PFSK-1 (cell line): ENCODE data around the gene FOXJ2.

Source experiments
- FOXP2 ChIP-seq: optimal IDR thresholded peaks from 2 replicates; pipeline ENCODE3; 2011; ENCODE audit warnings: borderline replicate concordance, control low read depth, inconsistent platforms; ENCODE audit not compliant: insufficient read depth; ENCODE audit errors: extremely low read length, extremely low read depth
- POLR2AphosphoS5 ChIP-seq: IDR thresholded peaks from 2 replicates; pipeline ENCODE4 v1.6.1; 2012; ENCODE audit warnings: low read depth, mild to moderate bottlenecking, control low read depth, low read length, moderate library complexity
- REST ChIP-seq, 2 experiments: IDR thresholded peaks; 2 replicates each; pipeline versions ENCODE4 v1.6.1 to v1.8.0; 2011 to 2012; ENCODE audit warnings: low read depth in 2 of 2, low read length in 2 of 2, control low read depth in 1 of 2, inconsistent platforms in 1 of 2, mild to moderate bottlenecking in 1 of 2, moderate library complexity in 1 of 2; ENCODE audit not compliant: insufficient read depth in 1 of 2
- SIN3A ChIP-seq: IDR thresholded peaks from 2 replicates; pipeline ENCODE4 v1.6.1; 2012; ENCODE audit warnings: mild to moderate bottlenecking, low read length, moderate library complexity, borderline replicate concordance; ENCODE audit not compliant: insufficient read depth
- TAF1 ChIP-seq: IDR thresholded peaks from 2 replicates; pipeline ENCODE4 v1.6.1; 2012; ENCODE audit warnings: low read length, control low read depth, borderline replicate concordance; ENCODE audit not compliant: insufficient read depth

- no peak for TF ChIP-seq SIN3A
- TF ChIP-seq TAF1 = no peak
- TF ChIP-seq POLR2AphosphoS5 = no peak
- TF ChIP-seq REST (IDR thresholded peaks at IDR 0.05; ENCODE audit: insufficient read depth in 1 of 2, low read depth in 2 of 2, low read length in 2 of 2) = no peak
- TF ChIP-seq FOXP2 = no peak
Observed at GRCh38 chr12:8069582-8069981, 37.1 kb downstream of the FOXJ2 start.
